HT1080 (cell line): ENCODE results near the gene NDEL1. TPM values are rescaled to one million over a fixed set of nuclear protein-coding genes. Genes with fewer than 3 reads are reported as not detected.

Experiments used
- DNase-seq: peaks from one replicate; pipeline ENCODE4 v3.0.0-alpha.2; 2015; ENCODE audit warnings: low read depth
- total RNA-seq: library from RNA; depleted of rRNA; stranded (reverse); fragments of >200 nt; shearing (Covaris generic); gene quantifications from 2 replicates; pipeline ENCODE4 v1.2.3, GENCODE V29; 2014

NDEL1 gene
- total RNA-seq, 1 experiment from 2014 or later, result 35.4 TPM

DNA sequence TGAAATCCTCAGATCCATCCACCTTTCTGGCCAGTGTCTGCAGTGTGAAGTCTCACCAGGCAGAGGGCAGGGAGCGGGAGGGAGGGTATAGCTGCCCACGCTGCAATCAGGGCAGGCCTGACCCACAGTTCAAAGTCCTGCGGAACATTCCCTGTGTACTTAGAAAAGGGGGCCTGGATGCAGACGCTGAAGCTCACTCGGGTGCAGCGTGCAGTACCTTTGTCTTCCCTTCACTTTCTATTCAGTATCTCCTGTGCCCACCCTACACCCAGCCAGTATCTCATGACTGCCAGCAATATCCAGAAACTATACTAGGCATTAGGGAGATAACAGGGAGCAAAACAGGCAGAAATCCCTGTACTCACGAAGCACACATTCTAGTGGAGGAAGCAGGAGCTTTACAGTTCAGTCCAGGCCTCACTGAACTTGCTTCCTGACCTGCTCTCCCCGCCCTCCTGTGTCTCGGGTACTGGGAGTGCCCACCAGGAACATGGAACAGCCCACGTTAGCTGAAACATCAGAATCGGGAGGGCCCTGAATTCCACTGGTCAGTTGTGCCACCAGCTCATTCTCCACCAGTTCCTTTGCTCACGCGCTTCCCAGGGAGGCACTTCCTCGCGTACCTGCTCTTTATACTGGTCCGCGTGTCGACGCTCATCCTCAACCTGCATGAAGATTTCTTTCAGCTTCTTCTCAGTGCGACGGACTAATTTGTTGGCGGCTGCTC is 42.2 kb downstream of the NDEL1 start:
- DNase-seq, result no peak

DNA sequence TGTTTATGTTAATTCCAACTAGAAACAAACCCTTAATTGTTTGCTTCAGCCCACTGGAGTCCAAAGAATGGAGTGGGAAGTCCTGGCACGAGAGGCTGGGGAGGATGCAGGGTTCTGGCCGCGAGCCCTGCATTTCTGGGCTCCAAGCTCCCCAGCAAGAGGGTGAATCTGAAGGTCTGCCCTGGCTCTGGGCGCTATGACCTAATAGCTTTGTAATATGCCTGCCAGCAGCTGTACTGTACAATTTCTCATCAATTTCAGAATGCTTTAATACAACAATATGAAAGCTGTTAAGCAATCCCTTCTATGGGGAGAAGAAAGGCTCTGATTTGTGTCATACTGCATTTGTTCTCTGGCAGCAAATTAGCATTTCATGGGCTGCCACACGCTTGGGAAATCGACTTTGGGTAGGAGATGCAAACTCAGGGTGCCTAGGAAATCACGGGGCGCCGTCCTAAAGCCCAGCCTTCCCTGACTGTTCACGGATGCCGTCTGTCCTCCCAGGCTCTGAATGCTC is 43.8 kb downstream of the NDEL1 start:
- DNase-seq, result no peak

DNA sequence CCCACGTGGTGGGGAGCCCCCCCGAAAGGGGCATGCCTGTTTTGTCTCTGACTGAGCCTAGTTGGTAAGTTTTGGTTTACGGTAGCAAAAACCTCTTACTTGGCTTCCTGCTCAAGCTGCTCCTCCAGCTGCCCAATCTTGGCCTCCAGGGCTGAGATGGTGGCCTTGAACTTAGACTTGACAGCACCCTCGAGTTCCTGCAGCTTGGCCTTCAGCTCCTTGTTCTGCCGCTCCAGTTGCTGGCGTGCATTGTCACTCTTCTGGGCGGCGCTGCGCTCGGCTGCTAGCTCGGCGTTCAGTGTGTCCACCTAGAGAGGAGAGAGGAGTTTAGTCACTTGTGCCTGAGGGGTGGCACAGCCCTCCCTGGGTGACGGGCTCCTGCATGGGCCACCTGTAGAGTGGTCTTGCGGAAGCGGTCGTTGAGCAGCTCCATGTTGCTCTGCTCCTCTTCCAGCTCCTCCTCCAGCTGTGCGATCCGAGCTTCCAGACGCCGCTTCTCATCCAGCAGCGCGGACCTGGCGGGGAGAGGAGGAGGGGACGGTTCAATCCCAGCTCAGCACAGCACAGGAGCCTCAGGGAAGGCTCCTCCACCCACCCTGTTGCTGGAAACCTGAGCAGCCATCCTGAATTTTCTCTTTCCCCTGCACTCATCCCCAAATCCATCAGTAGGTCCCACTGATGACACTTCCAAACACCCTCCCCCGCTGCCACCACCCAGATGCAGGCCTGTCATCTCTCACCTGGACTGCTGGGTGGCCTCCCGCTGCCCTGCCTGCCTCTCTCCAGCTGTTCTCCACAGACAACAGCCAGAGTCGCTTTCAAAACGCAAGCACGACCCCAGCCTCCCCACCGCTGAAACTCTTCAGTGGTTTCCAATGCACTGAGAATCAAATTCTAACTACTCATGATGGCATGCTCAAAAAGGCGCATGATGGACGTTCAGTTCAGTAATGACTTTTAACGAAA is 44.6 kb downstream of the NDEL1 start:
- DNase-seq, result no peak

DNA sequence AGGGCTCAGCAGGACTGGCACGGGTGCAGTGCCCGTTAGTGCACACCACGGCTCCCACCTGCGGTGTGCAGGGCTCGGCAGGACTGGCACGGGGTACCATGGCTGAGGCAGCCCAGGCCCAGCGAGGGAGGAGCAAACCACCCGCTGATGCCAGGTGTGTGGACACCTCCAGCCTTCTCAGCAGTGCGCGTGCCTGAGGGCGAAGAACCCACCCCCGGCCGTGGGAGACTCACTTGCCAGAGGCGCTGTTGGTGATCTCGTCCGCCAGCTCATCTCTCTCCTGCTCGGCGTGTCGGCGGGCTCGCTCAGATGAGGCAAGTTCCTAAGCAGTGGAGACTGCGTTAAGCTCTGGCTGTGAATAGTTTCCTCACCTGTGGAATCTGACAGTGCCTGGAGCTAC is 45.4 kb downstream of the NDEL1 start:
- no peak for DNase-seq

DNA sequence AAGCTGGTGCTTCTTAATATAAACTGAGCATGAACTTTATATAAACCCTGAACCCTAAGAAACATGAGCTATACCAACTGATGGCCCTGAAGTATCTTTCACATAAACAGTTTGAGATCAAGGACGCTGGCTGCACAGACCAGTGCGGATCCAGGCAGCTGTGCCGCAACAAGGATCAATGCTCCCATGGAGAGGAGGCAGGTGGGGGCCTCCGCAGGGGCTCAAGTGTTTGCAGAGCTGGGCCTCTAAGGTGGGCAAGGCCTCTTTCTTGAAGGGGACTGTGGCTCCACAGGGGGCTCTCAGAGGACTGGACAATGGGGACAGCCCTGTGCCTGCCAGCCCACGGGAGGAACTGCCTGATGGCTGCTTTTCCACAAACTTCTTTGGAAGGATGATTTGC is 46.0 kb downstream of the NDEL1 start:
- DNase-seq, result no peak

DNA sequence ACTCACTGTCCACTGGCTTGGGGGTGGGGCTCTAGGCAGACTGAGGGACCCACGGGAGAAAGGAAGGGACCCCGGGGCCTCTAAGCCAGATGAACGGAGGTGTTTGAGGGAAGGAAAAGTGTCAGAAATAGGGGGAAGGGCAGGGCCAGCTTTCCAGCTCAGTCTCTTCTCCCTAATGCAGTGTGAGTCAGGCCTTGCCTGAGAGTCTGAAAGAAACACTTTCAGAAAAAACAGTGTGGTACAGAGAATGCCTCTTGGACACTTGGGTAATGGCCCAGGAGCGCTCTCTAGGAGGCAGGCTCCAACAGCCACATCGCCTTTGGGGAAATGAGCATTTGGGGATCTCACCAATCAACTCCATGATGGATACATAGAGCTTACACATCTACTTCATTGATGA is 46.9 kb downstream of the NDEL1 start:
- no peak for DNase-seq

DNA sequence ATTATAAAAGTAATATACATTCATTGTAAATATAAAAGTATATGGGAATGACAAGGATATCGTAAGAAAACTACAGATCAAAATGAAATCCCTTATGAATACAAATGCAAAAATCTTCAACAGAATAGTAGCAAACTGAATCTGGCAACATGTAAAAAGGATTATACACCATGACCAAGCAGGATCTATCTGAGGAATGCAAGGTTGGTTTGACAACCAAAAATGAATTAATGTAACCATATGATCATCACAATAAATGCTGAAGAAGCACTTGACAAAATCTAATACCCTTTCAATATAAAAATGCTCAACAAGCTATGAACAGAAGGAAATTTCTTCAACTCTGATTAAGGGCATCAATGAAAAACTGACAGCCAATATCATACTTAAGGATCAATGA is 48.8 kb downstream of the NDEL1 start:
- no peak for DNase-seq

DNA sequence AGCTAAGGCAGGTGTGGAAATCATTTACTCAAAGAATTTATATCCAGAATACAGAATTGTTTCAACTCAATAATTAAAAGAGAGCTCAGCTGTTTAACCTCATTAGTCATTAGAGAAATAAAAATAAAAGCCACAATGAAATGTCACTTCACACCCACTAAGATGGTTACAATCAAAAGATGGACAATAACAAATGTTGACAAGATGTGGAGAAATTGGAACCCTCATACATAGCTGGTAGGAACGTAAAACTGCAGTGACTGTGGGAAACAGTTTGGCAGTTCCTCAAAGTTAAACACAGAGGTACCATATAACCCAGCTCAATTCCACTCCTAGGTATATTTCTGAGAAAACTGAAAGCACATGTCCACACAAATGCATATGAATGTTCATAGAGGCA is 49.8 kb downstream of the NDEL1 start:
- DNase-seq, result no peak

DNA sequence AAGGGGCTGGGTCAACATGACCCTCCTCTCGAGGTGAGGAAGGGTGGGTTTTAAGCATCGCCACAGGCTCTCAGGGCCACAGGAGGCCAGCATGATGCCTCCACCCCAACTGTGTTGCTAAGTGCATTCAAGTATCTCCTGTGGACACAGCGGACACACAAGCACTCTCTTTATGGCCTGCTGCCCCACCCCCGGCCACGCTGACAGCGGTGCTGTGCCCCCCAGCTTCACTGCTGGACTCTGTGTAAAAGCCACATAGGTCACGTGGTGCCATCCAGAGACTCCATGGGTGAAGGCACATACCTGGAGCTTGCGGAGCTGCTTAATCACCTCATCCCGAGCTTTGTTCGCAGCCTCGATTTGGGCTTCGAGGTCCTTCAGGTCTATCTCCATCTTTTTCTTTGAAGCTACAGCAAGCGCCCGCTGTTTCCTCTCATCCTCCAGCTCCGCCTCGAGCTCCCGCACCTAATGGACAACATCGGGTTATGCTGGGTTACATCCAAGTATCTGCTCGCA is 51.5 kb downstream of the NDEL1 start:
- DNase-seq, result no peak

DNA sequence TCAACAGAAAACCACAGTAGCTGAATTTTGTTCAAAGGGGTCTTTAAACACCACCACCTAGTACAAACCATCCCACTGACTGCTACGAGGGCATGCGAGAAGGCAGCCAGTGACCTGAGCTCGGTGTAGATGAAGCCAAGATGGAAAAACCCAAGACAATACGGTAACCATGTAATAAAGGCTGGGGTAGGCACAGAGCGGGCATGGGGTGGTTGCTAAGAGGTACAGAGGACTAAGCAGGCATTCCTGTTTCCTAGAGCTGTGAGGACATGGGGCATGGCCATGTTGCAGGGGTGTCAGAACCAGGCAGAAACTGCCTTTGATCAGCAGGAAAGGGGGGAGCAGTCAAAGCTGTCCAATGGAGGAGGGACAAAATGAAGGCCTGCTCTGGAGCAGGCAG is 52.1 kb downstream of the NDEL1 start:
- DNase-seq, result no peak

DNA sequence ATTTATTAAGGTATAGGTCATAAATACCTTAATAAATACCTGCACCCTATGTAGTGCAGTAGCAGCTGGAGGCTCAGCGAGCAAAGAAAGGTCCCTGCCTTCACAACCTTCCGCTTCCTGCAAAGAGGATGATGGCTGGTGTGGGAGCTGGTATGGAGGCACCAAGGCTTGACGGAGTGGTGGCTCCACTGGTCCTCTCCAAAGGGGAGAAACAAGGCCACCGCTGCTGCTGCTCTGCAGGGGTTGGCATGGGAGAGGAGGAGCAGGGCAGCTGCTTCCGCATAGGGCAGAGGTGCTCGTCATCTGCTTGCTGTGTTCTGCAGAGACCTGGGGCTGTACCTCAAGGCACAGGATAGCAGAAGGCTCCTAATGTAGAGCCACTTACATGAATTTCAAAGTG is 52.8 kb downstream of the NDEL1 start:
- DNase-seq, result no peak

DNA sequence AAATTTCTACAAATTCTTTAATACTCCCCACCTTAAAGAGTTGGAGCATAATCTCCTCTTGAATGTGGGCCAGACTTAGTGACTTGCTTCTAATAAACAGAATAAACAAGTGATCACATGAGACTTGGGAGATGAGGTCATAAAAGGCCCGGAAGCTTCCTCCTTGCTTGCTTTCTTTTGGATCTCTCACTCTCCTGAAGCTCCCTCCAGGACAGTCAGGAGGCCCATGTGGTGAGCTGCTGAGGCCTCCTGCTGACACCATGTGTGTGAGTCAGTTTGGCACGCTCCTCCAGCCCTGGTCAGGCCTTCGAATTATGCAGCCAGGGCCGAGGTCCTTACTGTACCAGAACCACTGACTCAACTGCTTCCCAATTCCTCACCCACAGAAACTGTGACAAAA is 53.2 kb downstream of the NDEL1 start:
- DNase-seq, result peak; percentile 93

DNA sequence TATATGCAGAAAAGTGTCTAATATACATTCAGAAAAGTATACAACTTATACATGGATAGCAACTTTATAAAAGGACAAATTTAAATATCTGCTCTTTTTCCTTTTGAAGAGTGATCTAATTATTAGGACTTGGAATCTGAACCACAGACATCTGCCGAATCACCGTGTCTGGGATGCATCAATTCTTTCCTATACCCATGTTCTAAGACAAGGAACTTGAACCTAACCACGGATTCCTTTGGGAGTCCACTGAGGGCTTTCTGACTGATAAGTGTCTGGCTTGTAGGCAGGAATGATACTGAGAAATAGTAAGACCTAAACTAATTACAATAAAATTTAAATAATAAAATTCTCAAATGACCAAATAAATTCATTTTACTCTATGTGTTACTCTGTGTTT is 54.2 kb downstream of the NDEL1 start:
- DNase-seq, result no peak

DNA sequence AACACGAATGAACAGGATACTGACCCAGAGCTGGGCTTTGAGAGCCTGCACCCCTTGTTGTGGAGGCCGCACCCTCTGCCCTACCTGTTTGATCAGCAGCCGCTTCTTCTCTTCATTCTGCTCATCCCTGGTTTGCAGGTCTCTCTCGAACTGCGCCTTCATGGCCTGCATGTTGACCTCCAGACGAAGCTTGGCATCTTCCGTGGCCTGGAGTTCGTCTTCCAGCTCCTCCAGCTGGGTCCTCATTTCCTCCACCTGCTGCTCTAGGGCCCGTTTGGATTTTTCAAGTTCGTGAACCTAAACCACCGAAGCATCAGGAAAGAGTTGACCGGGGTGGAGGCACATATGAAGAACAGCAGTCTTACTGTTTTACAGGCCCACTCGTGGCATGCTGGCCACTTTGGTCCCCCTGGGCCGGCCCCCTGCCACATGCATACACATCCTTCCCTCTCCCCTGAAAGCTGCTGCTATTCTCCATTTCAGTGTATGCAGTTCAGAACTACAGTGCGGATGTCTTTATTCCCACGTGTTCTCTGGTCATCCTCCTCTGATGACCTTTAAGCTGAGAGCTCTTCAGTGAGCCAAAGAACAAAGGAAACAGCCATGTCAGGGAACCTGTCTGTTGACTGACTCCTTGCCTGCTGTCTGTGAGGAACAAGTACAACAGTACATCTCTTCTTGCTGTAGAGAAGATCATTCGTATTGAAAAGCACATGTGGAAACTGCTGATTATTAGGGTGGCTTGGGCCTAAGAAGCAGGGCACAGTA is 54.8 kb downstream of the NDEL1 start:
- no peak for DNase-seq

DNA sequence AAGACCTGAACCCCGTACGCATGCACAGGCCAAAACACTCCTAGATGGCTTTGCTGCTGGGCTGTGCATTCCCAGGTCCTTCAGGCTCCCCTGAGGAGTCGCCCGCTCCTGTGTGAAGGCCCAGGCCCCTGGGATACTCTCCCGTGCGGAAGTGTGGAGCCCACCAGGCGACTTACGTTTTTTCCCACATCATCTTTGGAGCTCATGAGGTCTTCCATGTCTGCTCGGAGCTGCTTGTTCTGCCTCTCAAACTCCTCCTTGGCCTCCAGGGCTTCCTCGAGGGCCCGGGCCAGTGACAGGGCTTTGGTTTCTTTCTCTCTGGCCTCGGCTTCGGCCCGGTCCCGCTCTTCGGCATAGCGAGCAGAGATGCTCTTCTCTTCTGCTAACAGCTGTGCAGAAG is 56.4 kb downstream of the NDEL1 start:
- DNase-seq, result no peak

DNA sequence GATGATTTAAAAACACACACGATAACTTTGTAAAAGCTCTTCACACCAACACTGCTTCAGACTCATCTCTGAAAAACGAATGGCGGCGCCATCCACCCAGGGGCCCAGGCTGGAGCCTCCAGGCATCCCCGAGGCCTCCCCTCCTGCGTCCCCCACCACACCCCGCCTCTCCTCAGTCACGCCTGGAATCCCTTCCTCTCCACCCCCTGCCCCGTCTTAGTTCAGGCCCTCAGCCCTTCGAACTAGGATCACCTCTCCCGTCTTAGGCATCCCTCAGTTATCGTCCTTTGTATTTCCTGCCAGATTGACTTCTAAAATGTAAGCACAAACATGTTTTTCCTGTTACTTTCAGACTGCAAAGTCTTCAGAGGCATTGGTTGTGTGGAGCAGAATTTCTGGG is 58.3 kb downstream of the NDEL1 start:
- no peak for DNase-seq

DNA sequence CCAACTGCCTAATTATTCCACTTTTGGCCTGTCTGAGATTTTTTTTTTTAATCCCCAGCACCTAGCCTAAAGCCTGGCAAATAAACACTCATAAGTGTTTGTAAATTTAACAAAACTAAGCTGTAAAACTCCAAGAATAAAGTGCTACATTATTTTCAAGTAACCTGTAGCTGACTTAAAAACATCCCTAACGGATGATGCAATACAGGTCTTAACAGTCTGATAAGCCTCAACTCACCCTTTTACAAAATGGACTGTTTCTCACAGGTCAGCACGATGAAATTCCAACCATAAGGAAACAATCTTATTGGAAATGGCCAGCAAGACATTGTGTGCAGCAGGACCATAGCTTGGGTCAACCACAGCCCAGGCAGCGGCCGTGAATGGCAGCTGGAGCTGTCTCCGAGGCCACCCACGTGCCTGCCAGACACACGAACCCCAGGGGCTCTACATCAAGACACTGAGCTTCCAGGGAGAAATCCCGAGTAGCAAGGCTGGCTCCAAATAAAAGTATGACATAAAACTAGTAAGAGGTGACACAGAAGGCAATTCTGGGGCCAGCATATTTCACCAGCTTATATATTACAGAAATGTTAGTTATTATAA is 58.9 kb downstream of the NDEL1 start:
- DNase-seq, result no peak

DNA sequence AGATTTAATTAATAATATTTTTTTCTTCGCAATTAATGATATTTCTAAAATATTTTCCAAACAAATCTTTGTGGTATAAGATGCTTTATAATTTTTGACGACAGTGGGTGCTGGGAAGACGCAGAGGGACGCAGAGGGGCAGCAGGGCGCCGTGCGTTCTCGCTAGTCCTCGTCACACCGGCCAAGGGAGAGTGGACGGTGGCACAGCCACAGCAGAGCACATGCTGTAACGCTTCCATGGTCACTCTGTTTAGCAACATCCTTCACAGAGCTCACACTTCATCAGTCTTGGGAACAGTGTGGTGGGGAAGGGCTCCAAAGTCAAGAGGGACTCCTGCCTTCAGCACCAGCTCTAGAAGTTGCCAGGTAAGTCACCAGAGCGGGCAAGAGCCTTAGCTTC is 60.4 kb downstream of the NDEL1 start:
- DNase-seq, result no peak

DNA sequence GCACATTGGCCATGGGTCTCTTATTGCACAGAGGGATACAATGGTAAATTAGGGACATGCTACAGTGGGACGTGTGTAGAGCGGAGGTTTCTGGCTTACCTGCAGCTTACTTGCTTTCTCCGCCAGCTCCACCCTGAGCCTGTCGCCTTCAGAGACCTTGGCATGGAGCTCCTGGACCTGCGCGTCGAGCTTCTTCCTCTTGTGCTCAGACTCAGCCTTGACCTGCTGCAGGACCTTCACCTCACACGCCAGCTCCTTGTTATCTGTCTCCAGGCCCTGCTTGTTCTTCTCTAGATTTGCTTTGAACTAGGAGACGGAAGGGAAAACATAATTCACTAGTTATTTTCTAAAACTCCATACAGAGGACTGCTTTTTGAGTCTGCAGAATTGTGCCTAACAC is 63.5 kb downstream of the NDEL1 start:
- DNase-seq, result no peak

DNA sequence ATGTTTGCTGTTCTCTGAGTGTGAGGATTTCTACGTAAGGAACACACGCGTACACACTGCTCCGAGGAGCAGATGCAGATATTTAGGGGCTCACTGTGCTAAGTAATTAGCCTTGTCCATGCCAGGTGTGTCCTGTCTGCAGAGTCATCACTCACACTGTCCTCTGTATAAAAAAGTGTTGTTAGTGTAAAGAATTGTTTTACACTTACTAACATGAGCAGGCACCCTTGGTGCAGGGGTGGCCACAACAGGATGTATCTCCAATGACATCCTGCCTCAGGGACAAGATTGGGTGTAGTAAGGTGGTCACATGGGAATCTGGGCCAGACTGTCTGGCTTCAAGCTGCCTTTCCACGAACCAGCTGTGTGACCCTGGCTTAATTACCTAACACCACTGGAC is 63.9 kb downstream of the NDEL1 start:
- DNase-seq, result no peak

DNA sequence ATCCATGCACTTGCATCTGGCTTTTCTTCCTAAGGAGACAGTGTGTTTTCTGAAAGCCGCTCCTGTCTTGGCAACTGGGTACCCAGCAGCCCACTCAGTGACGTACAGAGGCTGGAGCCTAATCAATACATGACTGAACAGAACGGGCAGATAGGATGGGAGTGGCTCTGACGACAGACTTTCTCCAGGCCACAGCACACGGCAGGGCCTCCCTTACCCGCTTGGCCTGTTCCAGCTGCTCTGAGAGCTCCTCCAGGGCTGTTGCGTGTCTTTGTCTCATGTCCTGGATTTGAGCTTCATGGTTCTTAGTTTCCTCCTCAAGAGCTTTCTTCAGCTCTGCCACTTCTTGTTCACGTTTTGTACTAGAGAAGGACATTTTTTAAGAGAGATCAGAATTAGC is 64.9 kb downstream of the NDEL1 start:
- no peak for DNase-seq
